GM21737 (cell line): Measurements from ENCODE around the gene ATXN7L1.
A peak's percentile ranks its signal among the peaks of the same experiment; 100 is the strongest.

Experiments
- ATAC-seq: cut with Tn5 transposase; IDR thresholded peaks from one replicate; pipeline ENCODE4 v1.9.1; 2021; ENCODE audit warnings: mild to moderate bottlenecking, moderate library complexity; ENCODE audit not compliant: unreplicated experiment

Gene ATXN7L1

GRCh38 chr7:105682341-105683060, 193.9 kb downstream of the ATXN7L1 start:
- no peak for ATAC-seq

GRCh38 chr7:105680505-105681187, 195.8 kb downstream of the ATXN7L1 start:
- no peak for ATAC-seq

- peak; percentile 55 for ATAC-seq
Observed at GRCh38 chr7:105678811-105679495, 197.4 kb downstream of the ATXN7L1 start.

GRCh38 chr7:105677817-105678573, 198.4 kb downstream of the ATXN7L1 start:
- peak; percentile 69 for ATAC-seq

- ATAC-seq: no peak
Observed at GRCh38 chr7:105677410-105677730, 199.0 kb downstream of the ATXN7L1 start.

GRCh38 chr7:105675934-105676371, 200.4 kb downstream of the ATXN7L1 start:
- no peak for ATAC-seq

GRCh38 chr7:105674200-105674920, 202.0 kb downstream of the ATXN7L1 start:
- no peak for ATAC-seq

- ATAC-seq: no peak
Observed at GRCh38 chr7:105673367-105674084, 202.9 kb downstream of the ATXN7L1 start.

- no peak for ATAC-seq
Observed at GRCh38 chr7:105672801-105673200, 203.6 kb downstream of the ATXN7L1 start.

GRCh38 chr7:105666324-105666723, 210.1 kb downstream of the ATXN7L1 start:
- no peak for ATAC-seq

GRCh38 chr7:105665684-105666083, 210.7 kb downstream of the ATXN7L1 start:
- ATAC-seq: no peak

- no peak for ATAC-seq
Observed at GRCh38 chr7:105664816-105665525, 211.4 kb downstream of the ATXN7L1 start.

GRCh38 chr7:105662998-105663397, 213.4 kb downstream of the ATXN7L1 start:
- no peak for ATAC-seq

- no peak for ATAC-seq
Observed at GRCh38 chr7:105661625-105662024, 214.8 kb downstream of the ATXN7L1 start.

- ATAC-seq: no peak
Observed at GRCh38 chr7:105656922-105657521, 219.4 kb downstream of the ATXN7L1 start.

GRCh38 chr7:105655500-105656380, 220.7 kb downstream of the ATXN7L1 start:
- no peak for ATAC-seq

GRCh38 chr7:105655067-105655466, 221.3 kb downstream of the ATXN7L1 start:
- ATAC-seq: no peak
